ENCODE results near the gene PARL.
"Not testable (repeated sequence)": the region's sequence is repeated elsewhere in the genome, so short reads cannot be mapped to it uniquely, and the experiment has no call there.

The PARL gene

GRCh38 chr3:183784503-183784902 lies 100.2 kb downstream of the PARL start:
- not testable (repeated sequence) for DNase-seq (ENCODE audit: low read depth)

GRCh38 chr3:183782576-183783276 lies 102.0 kb downstream of the PARL start:
- DNase-seq (ENCODE audit: low read depth) = no peak

GRCh38 chr3:183781246-183781645 lies 103.4 kb downstream of the PARL start:
- no peak for DNase-seq (ENCODE audit: low read depth)

- no peak for DNase-seq (ENCODE audit: low read depth)
Measured at GRCh38 chr3:183779896-183780465, 104.7 kb downstream of the PARL start.

Data from stimulated activated CD8-positive, alpha-beta memory T cell treated with anti-CD3 and anti-CD28 coated beads, Interleukin-12 subunit alpha, Interleukin-12 subunit beta, amount 100 ng/mL, for 4 hours (primary cell).